B cell (primary cell): ENCODE results near the gene GSTA2. TPM values are rescaled to one million over a fixed set of nuclear protein-coding genes. Genes with fewer than 3 reads are reported as not detected.
"Not testable (repeated sequence)": the region's sequence is repeated elsewhere in the genome, so short reads cannot be mapped to it uniquely, and the experiment has no call there.

Experiments used
- ATAC-seq: fragments of 200-7000 bp; cut with Tn5 transposase; one replicate; pipeline ENCODE4 v1.10.0; 2021; ENCODE audit warnings: low read depth, mild to moderate bottlenecking, moderate number of reproducible peaks, moderate library complexity
- CTCF ChIA-PET: fragments of 350-600 bp; sonication (Branson Sonifier 250); formaldehyde crosslinking; loops from one replicate; lab custom pipeline; 2021; ENCODE audit warnings: antibody characterized with exemption, inconsistent platforms; lab: Charles Lee
- POLR2A ChIA-PET: fragments of 350-600 bp; sonication (Branson Sonifier 250); formaldehyde crosslinking; loops from one replicate; lab custom pipeline; 2021; ENCODE audit warnings: antibody characterized with exemption; lab: Charles Lee
- DNase-seq: peaks from one replicate; pipeline ENCODE4 v3.0.0; 2013
- H2AFZ ChIP-seq: 2 replicates; pipeline ENCODE4 v1.6.1; 2012; ENCODE audit warnings: mild to moderate bottlenecking, low read depth, low read length; ENCODE audit not compliant: insufficient read depth, poor library complexity, severe bottlenecking
- H3K27ac ChIP-seq, 2 donors: 1 replicate in 1 of 2; 2 replicates in 1 of 2; pipeline ENCODE4 v1.5.1; 2012 to 2013; ENCODE audit warnings: low read length in 2 of 2, mild to moderate bottlenecking in 2 of 2, moderate library complexity in 1 of 2
- H3K27me3 ChIP-seq, 4 experiments: fragments of 200-600 bp in 1 of 4; sonication (generic) in 1 of 4; replicated peaks in 1 of 4; 1 replicate in 2 of 4; 2 replicates in 2 of 4; pipeline versions ENCODE4 v1.6.1 to v1.7.0; 2013 to 2016; ENCODE audit warnings: low read length in 3 of 4, mild to moderate bottlenecking in 2 of 4, mixed read lengths in 1 of 4, moderate library complexity in 1 of 4; ENCODE audit not compliant: insufficient read depth in 4 of 4, control insufficient read depth in 3 of 4; ENCODE audit errors: control extremely low read depth in 1 of 4
- H3K36me3 ChIP-seq, 2 experiments: replicated peaks in 1 of 2; 1 replicate in 1 of 2; 2 replicates in 1 of 2; pipeline versions ENCODE4 v1.6.1 to v1.7.1; 2013; ENCODE audit warnings: low read length in 1 of 2; ENCODE audit not compliant: insufficient read depth in 2 of 2, control insufficient read depth in 1 of 2; ENCODE audit errors: control extremely low read depth in 1 of 2, extremely low read depth in 1 of 2
- H3K4me1 ChIP-seq, 2 donors: fragments of 200-600 bp in 1 of 2; sonication (generic) in 1 of 2; 1 replicate in 1 of 2; 2 replicates in 1 of 2; pipeline versions ENCODE4 v1.5.1 to v1.6.1; 2013 to 2017; ENCODE audit warnings: low read length in 2 of 2; ENCODE audit not compliant: control insufficient read depth in 2 of 2, insufficient read depth in 2 of 2
- H3K4me2 ChIP-seq: replicated peaks from 2 replicates; pipeline ENCODE3; 2012; ENCODE audit warnings: mild to moderate bottlenecking, low read depth, low read length; ENCODE audit not compliant: poor library complexity, severe bottlenecking
- H3K4me3 ChIP-seq, 5 experiments: fragments of 200-600 bp in 1 of 5; sonication (generic) in 1 of 5; 1 replicate in 3 of 5; 2 replicates in 2 of 5; pipeline versions ENCODE4 v1.5.1 to v1.7.0; 2011 to 2016; ENCODE audit warnings: low read length in 4 of 5, mild to moderate bottlenecking in 4 of 5, low read depth in 2 of 5, control low read depth in 1 of 5, moderate library complexity in 1 of 5; ENCODE audit not compliant: insufficient read depth in 1 of 5; ENCODE audit errors: control extremely low read depth in 1 of 5, extremely low read depth in 1 of 5
- H3K79me2 ChIP-seq: fragments of 200-600 bp; sonication (generic); one replicate; pipeline ENCODE4 v1.6.0; 2016; ENCODE audit warnings: low read length; ENCODE audit not compliant: control insufficient read depth, insufficient read depth
- H3K9ac ChIP-seq: fragments of 200-600 bp; sonication (generic); 2 replicates; pipeline ENCODE4 v1.6.1; 2017; ENCODE audit warnings: mild to moderate bottlenecking, low read length, moderate library complexity
- H3K9me3 ChIP-seq, 3 donors: one replicate each; pipeline versions ENCODE4 v1.6.1 to v1.7.1; 2013; ENCODE audit warnings: low read length in 2 of 3; ENCODE audit not compliant: control insufficient read depth in 2 of 3, insufficient read depth in 1 of 3; ENCODE audit errors: control extremely low read depth in 1 of 3
- H4K20me1 ChIP-seq: 2 replicates; pipeline ENCODE4 v1.6.0; 2012; ENCODE audit warnings: mild to moderate bottlenecking, low read length; ENCODE audit not compliant: insufficient read depth, control insufficient read depth, poor library complexity, severe bottlenecking
- H3K27ac Mint-ChIP-seq: one replicate; pipeline ENCODE4 v1.8.0; 2021; ENCODE audit warnings: mixed read lengths
- H3K27me3 Mint-ChIP-seq: one replicate; pipeline ENCODE4 v1.8.0; 2021; ENCODE audit warnings: mixed read lengths
- H3K4me1 Mint-ChIP-seq: one replicate; pipeline ENCODE4 v1.8.0; 2021; ENCODE audit warnings: mixed read lengths
- H3K4me3 Mint-ChIP-seq: one replicate; pipeline ENCODE4 v1.8.0; 2021; ENCODE audit warnings: mixed read lengths
- H3K9me3 Mint-ChIP-seq: one replicate; pipeline ENCODE4 v1.8.0; 2022; ENCODE audit warnings: mixed read lengths; ENCODE audit not compliant: insufficient read depth
- WGBS: methylation state at CpG from one replicate; pipeline ENCODE4 v1.1.5; 2013; ENCODE audit warnings: missing lambda C conversion rate; ENCODE audit not compliant: insufficient coverage; 5-methylcytosine and 5-hydroxymethylcytosine counted together
- intact Hi-C: fragments of 100-400 bp; cut with micrococcal nuclease; formaldehyde crosslinking; loops from one replicate; pipeline ENCODE4 v1.10.0; 2022
- polyA minus RNA-seq: library from RNA; depleted of rRNA, polyadenylated mRNA; stranded (reverse); fragments of >200 nt; gene quantifications from 2 replicates; pipeline ENCODE4 v1.2.3, GENCODE V29; 2012
- polyA plus RNA-seq: library from polyadenylated mRNA; depleted of rRNA; stranded (reverse); fragments of >200 nt; gene quantifications from 2 replicates; pipeline ENCODE4 v1.2.3, GENCODE V29; 2012
- total RNA-seq, 2 donors: library from RNA; stranded (reverse); fragments of 120-200 nt in 1 of 2; gene quantifications; 1 replicate in 1 of 2; 2 replicates in 1 of 2; pipeline versions ENCODE4 v1.2.3 to v1.2.4, GENCODE V29; 2013 to 2022

GSTA2 gene
- total RNA-seq: not detected in 2 replicates
- not detected for total RNA-seq (2013)
- polyA plus RNA-seq: not detected in 2 replicates
- polyA minus RNA-seq: not detected in 2 replicates

DNA sequence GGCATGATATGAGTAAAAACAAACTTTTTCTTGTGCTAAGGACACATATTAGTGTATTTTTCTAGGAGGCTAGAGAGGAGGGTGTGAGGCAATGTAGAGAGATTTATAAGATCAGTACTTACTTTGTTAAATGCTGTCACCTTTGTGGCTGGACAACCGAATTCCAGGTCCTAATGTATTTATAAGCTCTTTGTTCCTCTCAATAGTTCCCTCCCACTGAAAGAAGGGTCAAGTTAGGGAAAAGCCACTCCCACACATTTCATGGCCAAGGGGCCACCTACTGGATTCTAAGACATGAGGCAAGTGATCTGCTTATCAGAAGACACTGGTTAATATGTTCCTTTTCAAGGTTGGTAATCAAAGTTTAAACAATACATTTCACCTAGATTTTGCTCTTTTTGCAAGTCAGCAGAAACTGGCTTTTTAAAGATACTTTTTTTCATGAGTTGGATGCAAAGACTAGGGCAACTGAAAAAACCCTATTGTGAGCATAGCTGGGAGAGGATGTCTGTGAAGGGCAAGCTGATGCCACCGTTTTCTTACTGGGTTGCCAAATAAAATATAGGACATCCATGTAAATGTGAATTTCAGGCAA, at the start of gene GSTA2:
Gene GSTA2 (minus strand): TSS at position 154 of the 595 bp plus-strand sequence. CDS start 5,528 bp downstream, outside the sequence.
- peaks cover 26% of the 10 kb centered on the region for H3K27me3 Mint-ChIP-seq
- ATAC-seq, CTCF ChIA-PET, H4K20me1 ChIP-seq, POLR2A ChIA-PET, H3K4me3 ChIP-seq, H3K4me1 ChIP-seq, H3K79me2 ChIP-seq, H3K4me3 Mint-ChIP-seq, intact Hi-C loops, H3K4me2 ChIP-seq, H3K27me3 ChIP-seq, H3K9ac ChIP-seq, H2AFZ ChIP-seq, H3K4me1 Mint-ChIP-seq, H3K9me3 ChIP-seq, DNase-seq, H3K27ac Mint-ChIP-seq, H3K27ac ChIP-seq, H3K9me3 Mint-ChIP-seq, H3K36me3 ChIP-seq: not testable (repeated sequence)
- no CpG with 5 or more reads among the region's 2 CpGs for WGBS

DNA sequence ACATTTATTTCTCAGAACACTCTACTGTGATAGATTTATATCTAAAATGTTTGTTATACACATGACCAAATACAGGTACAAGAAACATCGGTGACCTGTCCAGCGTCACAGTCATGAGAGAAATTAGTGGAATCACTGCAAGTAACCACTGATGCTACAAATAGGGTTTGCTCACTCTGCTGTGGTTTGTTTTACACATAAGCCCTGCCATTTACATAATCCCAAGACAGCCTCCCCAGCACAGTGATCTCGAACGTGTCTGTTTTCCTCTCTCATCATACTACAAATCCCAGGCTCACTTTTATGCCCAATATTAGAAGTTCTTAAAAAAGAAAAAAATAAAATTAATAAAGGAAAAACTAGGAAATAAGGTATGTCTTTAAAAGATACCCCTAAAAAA, 46.5 kb upstream of the GSTA2 start:
- intact Hi-C loops, DNase-seq, H3K27me3 ChIP-seq, ATAC-seq, H3K9ac ChIP-seq, H3K4me1 ChIP-seq, H3K4me2 ChIP-seq, H3K27ac ChIP-seq, H2AFZ ChIP-seq, POLR2A ChIA-PET, H3K9me3 ChIP-seq, CTCF ChIA-PET, H3K4me3 ChIP-seq, H3K36me3 ChIP-seq, H4K20me1 ChIP-seq, H3K4me1 Mint-ChIP-seq, H3K4me3 Mint-ChIP-seq, H3K27ac Mint-ChIP-seq, H3K79me2 ChIP-seq, H3K9me3 Mint-ChIP-seq: not testable (repeated sequence)
- WGBS: no CpG with 5 or more reads among the region's 4 CpGs
- H3K27me3 Mint-ChIP-seq: peaks cover 34% of the 10 kb centered on the region
